ENCODE data around the gene SS18L1.

SS18L1 gene

DNA sequence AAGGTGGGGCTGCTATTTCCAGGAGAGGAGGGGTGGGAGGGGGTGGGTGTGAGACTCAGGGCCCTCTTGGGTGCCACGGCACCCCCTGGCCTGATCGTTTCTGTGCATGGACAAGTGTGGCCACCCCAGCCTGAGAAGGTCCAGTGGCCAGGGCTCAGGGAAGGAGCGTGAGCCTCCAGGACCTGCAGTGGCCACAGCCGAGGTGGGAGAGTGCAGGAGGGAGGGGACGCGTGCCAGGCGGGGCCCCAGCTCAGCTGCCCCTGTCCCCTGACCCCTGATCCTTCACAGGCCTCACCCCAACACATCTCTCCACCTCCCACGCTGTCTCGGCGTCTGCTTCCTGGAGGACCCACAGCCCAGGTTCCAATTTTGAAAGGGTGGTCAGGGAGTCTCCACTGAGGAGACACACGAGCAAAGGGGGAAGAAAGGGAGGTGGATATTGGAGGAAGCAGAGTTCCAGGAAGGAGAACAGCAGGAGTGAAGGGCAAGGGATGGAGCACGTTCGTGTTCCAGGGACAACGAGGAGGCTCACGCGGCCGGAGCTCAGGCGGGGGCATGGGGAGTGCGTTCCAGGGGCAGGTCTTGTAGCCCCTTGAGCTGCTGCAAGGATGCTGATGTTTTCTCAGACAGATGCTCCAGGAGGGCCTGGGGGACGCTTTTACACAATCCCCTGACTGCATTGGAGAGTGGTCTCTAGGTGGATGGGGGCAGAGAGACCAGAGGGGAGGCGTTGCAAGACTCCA is 80.7 kb downstream of the SS18L1 start:
- ChIA-PET POLR2A (no interaction called here), CTCF (no interaction called here)
- TF ChIP-seq SUZ12 (IDR thresholded peaks at IDR 0.05) (no peak), SP1 (IDR thresholded peaks at IDR 0.05) (no peak), L3MBTL2 (conservative IDR thresholded peaks at IDR 0.05) (no peak), BHLHE40 (IDR thresholded peaks at IDR 0.05; ENCODE audit: borderline replicate concordance) (no peak), FOXA1 (IDR thresholded peaks at IDR 0.05) (no peak), FOXK2 (IDR thresholded peaks at IDR 0.05) (no peak), ZNF384 (IDR thresholded peaks at IDR 0.05) (no peak), HDGF (IDR thresholded peaks at IDR 0.05; ENCODE audit: borderline replicate concordance) (no peak), LEF1 (IDR thresholded peaks at IDR 0.05; ENCODE audit: borderline replicate concordance) (no peak), CTBP1 (IDR thresholded peaks at IDR 0.05; ENCODE audit: borderline replicate concordance) (no peak), TARDBP (IDR thresholded peaks at IDR 0.05) (no peak), NFRKB (IDR thresholded peaks at IDR 0.05) (no peak), ARNT (IDR thresholded peaks at IDR 0.05) (no peak), FOXM1 (IDR thresholded peaks at IDR 0.05; ENCODE audit: borderline replicate concordance) (no peak)
- TF ChIP-seq, protein P1, sequence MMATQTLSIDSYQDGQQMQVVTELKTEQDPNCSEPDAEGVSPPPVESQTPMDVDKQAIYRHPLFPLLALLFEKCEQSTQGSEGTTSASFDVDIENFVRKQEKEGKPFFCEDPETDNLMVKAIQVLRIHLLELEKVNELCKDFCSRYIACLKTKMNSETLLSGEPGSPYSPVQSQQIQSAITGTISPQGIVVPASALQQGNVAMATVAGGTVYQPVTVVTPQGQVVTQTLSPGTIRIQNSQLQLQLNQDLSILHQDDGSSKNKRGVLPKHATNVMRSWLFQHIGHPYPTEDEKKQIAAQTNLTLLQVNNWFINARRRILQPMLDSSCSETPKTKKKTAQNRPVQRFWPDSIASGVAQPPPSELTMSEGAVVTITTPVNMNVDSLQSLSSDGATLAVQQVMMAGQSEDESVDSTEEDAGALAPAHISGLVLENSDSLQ (IDR thresholded peaks at IDR 0.05) = no peak
- no peak for DNase-seq (ENCODE audit: extremely low spot score)

DNA sequence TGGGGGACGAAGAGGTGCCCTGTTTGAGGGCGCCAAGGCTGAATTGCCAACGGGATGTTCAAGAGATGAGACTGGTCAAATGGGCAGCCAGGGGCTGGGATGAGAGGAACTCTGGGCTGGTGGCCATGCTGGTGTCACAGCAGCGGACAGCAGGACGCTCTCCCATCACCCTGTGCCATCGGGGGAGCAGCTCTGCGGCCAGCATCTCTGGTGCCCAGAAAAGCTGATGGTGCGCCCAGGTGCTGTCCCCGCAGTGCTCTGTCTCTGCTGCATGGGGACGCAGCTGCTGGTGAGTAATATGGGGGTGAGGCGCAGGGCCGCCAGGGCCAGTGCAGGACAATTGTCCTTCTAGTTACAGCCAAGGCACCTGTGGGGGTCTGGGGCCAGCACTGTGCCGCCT is 81.5 kb downstream of the SS18L1 start:
- ChIA-PET POLR2A (no interaction called here), CTCF (no interaction called here)
- TF ChIP-seq NFRKB (IDR thresholded peaks at IDR 0.05) = no peak
- no peak for TF ChIP-seq ZNF384 (IDR thresholded peaks at IDR 0.05)
- no peak for TF ChIP-seq BHLHE40 (IDR thresholded peaks at IDR 0.05; ENCODE audit: borderline replicate concordance)
- no peak for TF ChIP-seq HDGF (IDR thresholded peaks at IDR 0.05; ENCODE audit: borderline replicate concordance)
- TF ChIP-seq SP1 (IDR thresholded peaks at IDR 0.05) = no peak
- TF ChIP-seq, protein P1 (IDR thresholded peaks at IDR 0.05) = no peak
- TF ChIP-seq FOXK2 (IDR thresholded peaks at IDR 0.05) = no peak
- no peak for TF ChIP-seq FOXM1 (IDR thresholded peaks at IDR 0.05; ENCODE audit: borderline replicate concordance)
- TF ChIP-seq FOXA1 (IDR thresholded peaks at IDR 0.05) = no peak
- no peak for TF ChIP-seq L3MBTL2 (conservative IDR thresholded peaks at IDR 0.05)
- TF ChIP-seq SUZ12 (IDR thresholded peaks at IDR 0.05) = no peak
- no peak for TF ChIP-seq TARDBP (IDR thresholded peaks at IDR 0.05)
- TF ChIP-seq LEF1 (IDR thresholded peaks at IDR 0.05; ENCODE audit: borderline replicate concordance) = no peak
- TF ChIP-seq ELF4 (IDR thresholded peaks at IDR 0.05) = no peak
- no peak for TF ChIP-seq ARNT (IDR thresholded peaks at IDR 0.05)
- TF ChIP-seq CTBP1 (IDR thresholded peaks at IDR 0.05; ENCODE audit: borderline replicate concordance) = no peak
- no peak for DNase-seq (ENCODE audit: extremely low spot score)

DNA sequence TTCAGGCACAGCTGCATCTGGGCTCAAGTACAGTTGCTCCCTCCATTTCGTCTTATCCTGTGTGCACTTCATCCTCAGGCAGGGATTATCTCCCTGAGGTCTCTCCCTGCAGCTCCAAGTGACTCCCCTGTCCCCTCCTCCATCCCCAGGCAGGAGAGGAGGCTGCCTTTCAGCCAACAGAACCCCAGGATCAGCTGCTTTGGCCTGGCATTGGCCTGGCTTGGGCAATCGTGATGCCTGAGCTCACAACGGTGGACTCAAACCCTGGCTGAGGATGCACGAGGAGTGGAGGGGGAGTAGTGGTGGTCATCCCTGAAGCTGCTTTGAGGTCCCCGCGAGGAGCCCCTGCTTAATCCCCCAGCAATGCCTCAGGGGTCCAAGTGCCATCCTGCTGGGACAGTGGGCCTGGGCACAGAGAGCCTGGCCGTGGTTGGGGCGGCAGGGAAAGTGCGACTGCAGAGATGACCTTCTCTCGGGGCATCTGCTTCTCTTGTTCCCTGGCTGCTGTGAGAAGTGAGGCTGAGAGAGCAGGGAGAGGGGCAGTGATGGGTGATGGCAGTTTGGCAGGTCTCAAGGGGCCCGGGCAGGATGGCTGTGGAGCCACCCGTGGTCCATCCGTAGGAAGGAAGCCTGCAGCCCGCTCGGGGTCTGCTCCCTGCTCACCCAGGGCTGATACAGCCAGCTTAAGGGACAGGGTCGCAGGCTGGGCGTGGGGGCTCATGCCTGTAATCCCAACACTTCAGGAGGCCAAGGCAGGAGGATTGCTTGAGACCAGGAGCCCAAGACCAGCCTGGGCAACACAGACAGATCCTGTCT is 82.5 kb downstream of the SS18L1 start:
- TF ChIP-seq ELF4 (IDR thresholded peaks at IDR 0.05) = no peak
- TF ChIP-seq NFRKB (IDR thresholded peaks at IDR 0.05) = no peak
- ChIA-PET POLR2A (no interaction called here), CTCF (no interaction called here)
- DNase-seq (ENCODE audit: extremely low spot score) = no peak

DNA sequence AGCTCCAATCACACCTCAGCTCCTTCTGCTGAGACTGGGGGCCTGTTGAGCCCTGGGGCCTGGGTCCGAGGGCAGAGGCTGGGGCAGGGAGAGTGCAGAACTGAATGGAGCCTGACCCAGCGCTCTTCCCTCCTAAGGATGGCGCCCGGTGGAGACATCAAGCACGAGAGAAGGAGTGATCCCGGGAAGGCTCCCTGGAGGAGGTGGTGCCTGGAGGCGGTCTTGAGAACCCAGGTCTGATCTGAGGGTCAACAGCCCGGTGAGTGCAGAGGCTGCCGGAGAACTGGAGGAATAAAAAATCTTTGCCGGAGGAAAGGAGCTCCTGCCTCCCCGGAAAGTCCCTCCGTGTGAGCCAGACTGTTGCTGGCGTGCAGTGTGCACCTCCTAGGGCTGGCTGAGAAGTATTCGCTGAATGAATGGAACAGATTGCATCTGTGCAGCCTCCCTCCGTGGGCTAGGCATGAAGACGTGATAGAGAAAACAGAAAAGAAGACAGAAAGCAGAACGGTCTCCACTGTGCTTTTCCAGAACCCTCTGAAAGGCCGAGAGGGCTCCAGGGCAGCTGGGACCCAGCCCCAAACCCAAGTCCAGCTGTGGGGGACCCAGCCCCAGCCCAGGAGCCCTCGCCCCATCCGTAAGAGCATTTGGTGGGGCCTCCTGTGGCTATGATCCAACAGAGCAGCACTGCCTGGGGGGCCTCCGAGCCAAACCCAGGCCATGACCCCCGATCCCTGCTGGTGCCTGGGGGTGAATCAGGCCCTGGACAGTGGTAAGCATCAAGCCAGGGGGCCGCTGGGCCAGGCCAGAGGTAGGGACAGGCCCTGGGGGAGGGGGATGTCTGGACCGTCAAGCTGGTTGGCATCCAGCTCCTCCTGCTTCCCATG is 83.4 kb downstream of the SS18L1 start:
- no peak for TF ChIP-seq TARDBP (IDR thresholded peaks at IDR 0.05)
- TF ChIP-seq L3MBTL2 (conservative IDR thresholded peaks at IDR 0.05) = no peak
- no peak for TF ChIP-seq ZNF384 (IDR thresholded peaks at IDR 0.05)
- TF ChIP-seq, protein P1 (IDR thresholded peaks at IDR 0.05) = no peak
- TF ChIP-seq ELF4 (IDR thresholded peaks at IDR 0.05) = no peak
- TF ChIP-seq FOXM1 (IDR thresholded peaks at IDR 0.05; ENCODE audit: borderline replicate concordance) = no peak
- no peak for TF ChIP-seq SP1 (IDR thresholded peaks at IDR 0.05)
- TF ChIP-seq NFRKB (IDR thresholded peaks at IDR 0.05) = no peak
- no peak for TF ChIP-seq LEF1 (IDR thresholded peaks at IDR 0.05; ENCODE audit: borderline replicate concordance)
- no peak for TF ChIP-seq SUZ12 (IDR thresholded peaks at IDR 0.05)
- no peak for TF ChIP-seq ARNT (IDR thresholded peaks at IDR 0.05)
- TF ChIP-seq CTBP1 (IDR thresholded peaks at IDR 0.05; ENCODE audit: borderline replicate concordance) = no peak
- no peak for TF ChIP-seq HDGF (IDR thresholded peaks at IDR 0.05; ENCODE audit: borderline replicate concordance)
- TF ChIP-seq FOXK2 (IDR thresholded peaks at IDR 0.05) = no peak
- TF ChIP-seq FOXA1 (IDR thresholded peaks at IDR 0.05) = no peak
- no peak for TF ChIP-seq BHLHE40 (IDR thresholded peaks at IDR 0.05; ENCODE audit: borderline replicate concordance)
- ChIA-PET POLR2A (no interaction called here), CTCF (no interaction called here)
- DNase-seq (ENCODE audit: extremely low spot score) = no peak

DNA sequence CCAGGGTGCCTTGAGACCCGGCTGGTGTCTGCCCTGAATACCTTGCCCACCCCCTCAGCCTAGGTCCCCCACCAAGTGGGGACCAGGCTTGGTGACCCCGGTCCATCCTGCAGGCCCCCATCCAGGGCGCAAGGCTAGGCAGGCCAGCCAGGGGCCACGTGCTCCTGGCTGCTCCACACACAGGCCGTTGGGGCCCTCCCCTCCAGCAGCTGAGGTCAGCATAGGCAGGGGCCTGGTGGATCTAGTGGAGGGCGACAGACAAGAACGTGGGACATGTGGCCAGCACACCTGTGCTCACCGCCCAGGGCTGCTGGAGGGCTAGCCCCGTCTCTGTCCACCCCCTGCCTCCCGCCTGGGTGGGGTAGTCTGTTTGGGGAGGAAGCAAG is 84.0 kb downstream of the SS18L1 start:
- CTCF ChIA-PET = no interaction called here

More for the DNA sequence above, 84.0 kb downstream of the SS18L1 start:
- no peak for TF ChIP-seq L3MBTL2 (conservative IDR thresholded peaks at IDR 0.05)
- no peak for TF ChIP-seq FOXK2 (IDR thresholded peaks at IDR 0.05)
- no peak for TF ChIP-seq FOXM1 (IDR thresholded peaks at IDR 0.05; ENCODE audit: borderline replicate concordance)
- TF ChIP-seq SP1 (IDR thresholded peaks at IDR 0.05) = no peak
- TF ChIP-seq NFRKB (IDR thresholded peaks at IDR 0.05) = no peak
- TF ChIP-seq HDGF (IDR thresholded peaks at IDR 0.05; ENCODE audit: borderline replicate concordance) = no peak
- POLR2A ChIA-PET = no interaction called here
- DNase-seq (ENCODE audit: extremely low spot score) = no peak
